Endothelial cell of umbilical vein (primary cell): ENCODE results near the gene WAC. TPM values are rescaled to one million over a fixed set of nuclear protein-coding genes. Genes with fewer than 3 reads are reported as not detected.

Source experiments
- BruUV-seq: library from RNA; stranded (reverse); fragments of 400-500 nt; replicated peaks from 2 replicates; lab custom pipeline; 2021; lab: Mats Ljungman, UMichigan
- CTCF ChIA-PET: fragments of 300-600, 350-600 bp; sonication (Branson Sonifier 250); formaldehyde crosslinking; loops from one replicate; lab custom pipeline; 2021; ENCODE audit warnings: antibody characterized with exemption, inconsistent platforms; lab: Charles Lee
- POLR2A ChIA-PET: fragments of 300-600, 350-600 bp; sonication (Branson Sonifier 250); formaldehyde crosslinking; loops from one replicate; lab custom pipeline; 2021; ENCODE audit warnings: antibody characterized with exemption, inconsistent platforms; lab: Charles Lee
- DNase-seq: peaks from one replicate; pipeline ENCODE4 v3.0.0-alpha.2; 2011; ENCODE audit warnings: low read depth, low spot score
- FAIRE-seq: peaks from 2 replicates; lab custom pipeline; 2011; peaks lifted over from hg19 to GRCh38; lab: Jason Lieb, UNC
- H2AFZ ChIP-seq: 2 replicates; pipeline ENCODE4 v1.6.0; 2012; ENCODE audit warnings: low read depth, low read length, control low read depth, inconsistent platforms
- H3K27ac ChIP-seq: 2 replicates; pipeline ENCODE4 v1.5.1; 2011; ENCODE audit warnings: low read depth, mild to moderate bottlenecking, control low read depth, low read length, moderate library complexity; ENCODE audit not compliant: insufficient read depth
- H3K27me3 ChIP-seq, 2 experiments: 2 replicates each; pipeline versions ENCODE4 v1.6.0 to v1.6.1; 2011; ENCODE audit warnings: low read length in 2 of 2, mixed read lengths in 1 of 2; ENCODE audit not compliant: control insufficient read depth in 2 of 2, insufficient read depth in 2 of 2
- H3K36me3 ChIP-seq, 2 experiments: 2 replicates in 1 of 2; 3 replicates in 1 of 2; pipeline ENCODE4 v1.5.1; 2011; ENCODE audit warnings: low read length in 2 of 2, mild to moderate bottlenecking in 1 of 2, moderate library complexity in 1 of 2; ENCODE audit not compliant: control insufficient read depth in 2 of 2, insufficient read depth in 2 of 2; ENCODE audit errors: extremely low read depth in 1 of 2
- H3K4me1 ChIP-seq: 3 replicates; pipeline ENCODE4 v1.5.1; 2011; ENCODE audit warnings: mild to moderate bottlenecking, low read length; ENCODE audit not compliant: control insufficient read depth, insufficient read depth; ENCODE audit errors: extremely low read depth
- H3K4me2 ChIP-seq: 2 replicates; pipeline ENCODE4 v1.6.1; 2011; ENCODE audit warnings: low read length, control low read depth, mixed read lengths; ENCODE audit not compliant: insufficient read depth
- H3K4me3 ChIP-seq, 3 experiments: fragments of 200-600 bp in 1 of 3; sonication (generic), shearing (Covaris generic) in 1 of 3; replicated peaks in 1 of 3; 2 replicates each; pipeline ENCODE4 v1.5.1; 2011 to 2016; ENCODE audit warnings: control low read depth in 3 of 3, low read length in 3 of 3, mild to moderate bottlenecking in 2 of 3, inconsistent platforms in 1 of 3, low read depth in 1 of 3, moderate library complexity in 1 of 3; ENCODE audit not compliant: insufficient read depth in 1 of 3
- H3K79me2 ChIP-seq: 2 replicates; pipeline ENCODE4 v1.6.0; 2012; ENCODE audit warnings: low read length, inconsistent platforms; ENCODE audit not compliant: control insufficient read depth, insufficient read depth
- H3K9ac ChIP-seq: replicated peaks from 2 replicates; pipeline ENCODE3; 2011; ENCODE audit warnings: low read length, control low read depth; ENCODE audit not compliant: insufficient read depth; ENCODE audit errors: extremely low read depth
- H3K9me1 ChIP-seq: replicated peaks from 3 replicates; pipeline ENCODE4 v1.6.0; 2011; ENCODE audit warnings: mild to moderate bottlenecking, low read length; ENCODE audit not compliant: control insufficient read depth, insufficient read depth; ENCODE audit errors: extremely low read depth
- H3K9me3 ChIP-seq: replicated peaks from 2 replicates; pipeline ENCODE4 v1.5.1; 2012; ENCODE audit warnings: low read length, inconsistent platforms; ENCODE audit not compliant: control insufficient read depth, insufficient read depth
- H4K20me1 ChIP-seq: replicated peaks from 2 replicates; pipeline ENCODE3; 2011; ENCODE audit warnings: mild to moderate bottlenecking, low read length; ENCODE audit not compliant: control insufficient read depth, insufficient read depth; ENCODE audit errors: extremely low read depth
- EZH2 ChIP-seq: IDR thresholded peaks from 2 replicates; pipeline ENCODE4 v1.6.1; 2012; ENCODE audit warnings: borderline replicate concordance, low read depth, mild to moderate bottlenecking, moderate library complexity, low read length, inconsistent platforms; ENCODE audit not compliant: severe bottlenecking
- dilution Hi-C: fragments of 300-500 bp; cut with MboI; formaldehyde crosslinking; loops from one replicate; pipeline ENCODE4 v1.15.0; 2019; ENCODE audit warnings: low sequenced_read_pairs; ENCODE audit not compliant: extremely low pct_ligation_motif_present
- intact Hi-C: fragments of 100-400 bp; cut with micrococcal nuclease; formaldehyde crosslinking; loops from one replicate; pipeline ENCODE4 v1.10.0; 2022
- polyA plus RNA-seq, 4 experiments: library from polyadenylated mRNA; depleted of rRNA in 3 of 4; stranded (reverse) in 3 of 4; unstranded in 1 of 4; fragments of >200 nt; gene quantifications; 2 replicates each; pipeline versions ENCODE4 v1.2.1 to v1.2.3, GENCODE V29; 2011 to 2012; ENCODE audit warnings: missing spikeins in 1 of 4
- total RNA-seq: library from RNA; stranded (reverse); gene quantifications from 2 replicates; pipeline ENCODE4 v1.2.3, GENCODE V29; 2021
- TF ChIP-seq, protein P1 (sequence below), 2 donors: IDR thresholded peaks; 1 replicate in 1 of 2; 2 replicates in 1 of 2; pipeline ENCODE4 v1.5.1; 2011; ENCODE audit warnings: low read length in 2 of 2, mild to moderate bottlenecking in 2 of 2, moderate library complexity in 2 of 2, control low read depth in 1 of 2, inconsistent platforms in 1 of 2, low read depth in 1 of 2; ENCODE audit not compliant: insufficient read depth in 1 of 2; ENCODE audit errors: extremely low read depth in 1 of 2

The WAC gene
- total and polyA plus RNA-seq, 2 donors (not counting 3 experiments of a cell fraction or from before 2014, with no cell fraction given): 49.2 to 101 TPM

DNA sequence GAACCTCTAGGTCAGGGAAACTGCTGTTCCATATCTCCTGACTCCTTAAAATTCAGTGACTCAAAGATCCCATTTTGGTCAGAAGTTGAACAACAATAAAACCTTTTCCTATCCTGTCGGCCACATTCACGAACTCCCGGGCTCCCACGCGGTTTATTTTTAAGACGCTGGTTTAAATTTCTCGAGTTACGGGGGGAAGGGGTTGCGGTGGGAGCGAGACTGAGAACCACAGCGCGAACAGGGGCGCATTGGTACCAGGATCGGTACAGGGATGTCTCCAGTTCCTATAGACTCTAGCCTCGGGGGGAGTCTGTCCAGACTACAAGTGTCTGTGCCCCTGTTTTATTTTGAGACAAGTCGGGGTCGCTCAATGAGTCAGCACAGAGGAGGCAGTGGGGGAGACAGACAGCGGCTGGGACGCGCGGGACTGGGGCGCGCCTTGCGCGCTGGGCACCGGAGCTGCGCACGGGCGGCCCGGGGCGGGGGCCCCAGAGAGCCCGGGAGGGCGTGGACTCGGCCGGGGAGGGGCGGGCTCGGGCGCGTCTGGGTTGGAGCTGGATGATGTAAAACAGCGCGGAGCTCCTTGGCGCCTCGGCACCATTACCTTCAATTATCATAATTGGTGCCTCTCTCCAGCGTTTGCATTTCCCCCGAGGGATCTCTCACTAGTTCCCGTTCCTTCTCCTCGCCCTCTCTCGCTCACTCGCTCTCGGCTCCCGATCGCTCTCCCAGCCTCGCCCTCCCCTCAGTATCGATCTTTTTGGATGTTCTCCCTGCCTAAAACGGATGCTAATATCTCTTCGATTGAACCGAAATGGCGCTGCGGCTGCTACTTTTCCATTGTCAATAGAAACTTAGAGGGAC is 135.7 kb downstream of the WAC start:
- no peak overlapping the region for H3K9ac ChIP-seq
- no peaks in the 10 kb centered on the region for H3K36me3 ChIP-seq
- FAIRE-seq: no peak
- H2AFZ ChIP-seq: peak overlapping the region; percentile 2
- CTCF ChIA-PET: interaction anchor here (1.0 to 2.4 kb wide), 4 partner anchors 9 to 636 kb away, joined by 3 to 9 read pairs (median 6); partner anchors contain the start of gene BAMBI
- H4K20me1 ChIP-seq: no peaks in the 10 kb centered on the region
- dilution Hi-C loops (no loop called here), intact Hi-C loops (no loop called here)
- peaks cover 28 to 36% of the 10 kb centered on the region in 2 experiments for H3K27me3 ChIP-seq
- H3K4me2 ChIP-seq: peak overlapping the region; percentile 54
- H3K9me1 ChIP-seq: no peaks in the 10 kb centered on the region
- H3K9me3 ChIP-seq: no peaks in the 10 kb centered on the region
- peak; percentile 20 for DNase-seq
- POLR2A ChIA-PET: interaction anchor here (0.9 to 1.0 kb wide), 2 partner anchors 9 to 461 kb away, joined by 3 to 5 read pairs; partner anchors contain the start of gene BAMBI
- H3K4me3 ChIP-seq: peak overlapping the region in 2 of 3 experiments; percentile 20 to 32
- no peaks in the 10 kb centered on the region for H3K79me2 ChIP-seq
- TF ChIP-seq, protein P1, sequence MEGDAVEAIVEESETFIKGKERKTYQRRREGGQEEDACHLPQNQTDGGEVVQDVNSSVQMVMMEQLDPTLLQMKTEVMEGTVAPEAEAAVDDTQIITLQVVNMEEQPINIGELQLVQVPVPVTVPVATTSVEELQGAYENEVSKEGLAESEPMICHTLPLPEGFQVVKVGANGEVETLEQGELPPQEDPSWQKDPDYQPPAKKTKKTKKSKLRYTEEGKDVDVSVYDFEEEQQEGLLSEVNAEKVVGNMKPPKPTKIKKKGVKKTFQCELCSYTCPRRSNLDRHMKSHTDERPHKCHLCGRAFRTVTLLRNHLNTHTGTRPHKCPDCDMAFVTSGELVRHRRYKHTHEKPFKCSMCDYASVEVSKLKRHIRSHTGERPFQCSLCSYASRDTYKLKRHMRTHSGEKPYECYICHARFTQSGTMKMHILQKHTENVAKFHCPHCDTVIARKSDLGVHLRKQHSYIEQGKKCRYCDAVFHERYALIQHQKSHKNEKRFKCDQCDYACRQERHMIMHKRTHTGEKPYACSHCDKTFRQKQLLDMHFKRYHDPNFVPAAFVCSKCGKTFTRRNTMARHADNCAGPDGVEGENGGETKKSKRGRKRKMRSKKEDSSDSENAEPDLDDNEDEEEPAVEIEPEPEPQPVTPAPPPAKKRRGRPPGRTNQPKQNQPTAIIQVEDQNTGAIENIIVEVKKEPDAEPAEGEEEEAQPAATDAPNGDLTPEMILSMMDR (IDR thresholded peaks at IDR 0.05; ENCODE audit: extremely low read depth in 1 of 2, insufficient read depth in 1 of 2, low read depth in 1 of 2, low read length in 2 of 2): no peak
- peak; percentile 56 for TF ChIP-seq EZH2
- no TSS peak for BruUV-seq
- no peaks in the 10 kb centered on the region for H3K4me1 ChIP-seq
- no peak overlapping the region for H3K27ac ChIP-seq
